WTC11 (cell line): Measurements from ENCODE around the gene TH. TPM values are rescaled to one million over a fixed set of nuclear protein-coding genes. Genes with fewer than 3 reads are reported as not detected.
A peak's percentile ranks its signal among the peaks of the same experiment; 100 is the strongest.

Experiments
- ATAC-seq: fragments of 200-7000 bp; cut with Tn5 transposase; 2 replicates; pipeline ENCODE4 v1.10.0; 2021; ENCODE audit warnings: mild to moderate bottlenecking, moderate library complexity
- CTCF ChIA-PET: fragments of 300-600 bp; sonication (Branson Sonifier 250); formaldehyde crosslinking; loops from one replicate; lab custom pipeline; 2021; ENCODE audit warnings: antibody characterized with exemption; lab: Charles Lee
- POLR2A ChIA-PET: fragments of 350-600 bp; sonication (Branson Sonifier 250); formaldehyde crosslinking; loops from one replicate; lab custom pipeline; 2021; ENCODE audit warnings: antibody characterized with exemption; lab: Charles Lee
- DNase-seq: peaks from one replicate; pipeline ENCODE4 v3.0.0; 2021; ENCODE audit warnings: low spot score
- H3K27ac Mint-ChIP-seq: 2 replicates; pipeline ENCODE4 v1.8.0; 2021; ENCODE audit warnings: mixed read lengths
- H3K27me3 Mint-ChIP-seq: 2 replicates; pipeline ENCODE4 v1.8.0; 2021; ENCODE audit warnings: low read depth, mild to moderate bottlenecking, moderate library complexity, mixed read lengths
- H3K36me3 Mint-ChIP-seq: 2 replicates; pipeline ENCODE4 v1.8.0; 2021; ENCODE audit warnings: mixed read lengths
- H3K4me1 Mint-ChIP-seq: 2 replicates; pipeline ENCODE4 v1.8.0; 2022; ENCODE audit warnings: mixed read lengths
- H3K4me3 Mint-ChIP-seq: 2 replicates; pipeline ENCODE4 v1.8.0; 2021; ENCODE audit warnings: mild to moderate bottlenecking, moderate library complexity, mixed read lengths
- H3K9me3 Mint-ChIP-seq: 2 replicates; pipeline ENCODE4 v1.8.0; 2021; ENCODE audit warnings: mixed read lengths
- ARID4B ChIP-seq: sonication (generic); formaldehyde crosslinking; IDR thresholded peaks from 2 replicates; pipeline ENCODE4 v1.8.0; 2023; ENCODE audit warnings: missing genetic modification reagents, mild to moderate bottlenecking, borderline replicate concordance
- ATF1 ChIP-seq: sonication (generic); formaldehyde crosslinking; IDR thresholded peaks from 2 replicates; pipeline ENCODE4 v1.8.1; 2023; ENCODE audit warnings: mild to moderate bottlenecking, moderate library complexity, missing genetic modification reagents
- E2F1 ChIP-seq: sonication (generic); formaldehyde crosslinking; IDR thresholded peaks from 2 replicates; pipeline ENCODE4 v1.8.0; 2022; ENCODE audit warnings: mild to moderate bottlenecking, missing genetic modification reagents
- E2F4 ChIP-seq: sonication (generic); formaldehyde crosslinking; IDR thresholded peaks from 2 replicates; pipeline ENCODE4 v1.8.1; 2022; ENCODE audit warnings: low read depth, mild to moderate bottlenecking, moderate library complexity, missing genetic modification reagents, borderline replicate concordance
- E2F5 ChIP-seq: sonication (generic); formaldehyde crosslinking; IDR thresholded peaks from 2 replicates; pipeline ENCODE4 v1.8.1; 2022; ENCODE audit warnings: mild to moderate bottlenecking, moderate library complexity, missing genetic modification reagents
- ESRRA ChIP-seq: sonication (generic); formaldehyde crosslinking; IDR thresholded peaks from 2 replicates; pipeline ENCODE4 v1.8.1; 2022; ENCODE audit warnings: mild to moderate bottlenecking, missing genetic modification reagents, borderline replicate concordance
- ETV6 ChIP-seq: sonication (generic); formaldehyde crosslinking; IDR thresholded peaks from 2 replicates; pipeline ENCODE4 v1.8.1; 2022; ENCODE audit warnings: mild to moderate bottlenecking, missing genetic modification reagents
- FOXP1 ChIP-seq: sonication (generic); formaldehyde crosslinking; IDR thresholded peaks from 2 replicates; pipeline ENCODE4 v1.8.0; 2022; ENCODE audit warnings: missing genetic modification reagents, mild to moderate bottlenecking, moderate library complexity, borderline replicate concordance
- MAX ChIP-seq: sonication (generic); formaldehyde crosslinking; IDR thresholded peaks from 2 replicates; pipeline ENCODE4 v1.8.0; 2022; ENCODE audit warnings: mild to moderate bottlenecking, missing genetic modification reagents
- MYBL2 ChIP-seq: sonication (generic); formaldehyde crosslinking; IDR thresholded peaks from 2 replicates; pipeline ENCODE4 v1.8.1; 2023; ENCODE audit warnings: mild to moderate bottlenecking, moderate library complexity, missing genetic modification reagents
- NR1H2 ChIP-seq: sonication (generic); formaldehyde crosslinking; IDR thresholded peaks from 2 replicates; pipeline ENCODE4 v1.9.0; 2021; ENCODE audit warnings: mild to moderate bottlenecking, moderate library complexity, missing genetic modification reagents
- PREB ChIP-seq: sonication (generic); formaldehyde crosslinking; IDR thresholded peaks from 2 replicates; pipeline ENCODE4 v1.8.1; 2022; ENCODE audit warnings: mild to moderate bottlenecking, missing genetic modification reagents, moderate library complexity, borderline replicate concordance
- ZNF263 ChIP-seq: sonication (generic); formaldehyde crosslinking; IDR thresholded peaks from 2 replicates; pipeline ENCODE4 v1.8.1; 2022; ENCODE audit warnings: low read depth, mild to moderate bottlenecking, moderate library complexity, missing genetic modification reagents
- ZNF425 ChIP-seq: fragments of 250-450 bp; sonication (Bioruptor Pico); conservative IDR thresholded peaks from 2 replicates; pipeline ENCODE4 v1.9.0; 2021; ENCODE audit warnings: mild to moderate bottlenecking
- ZNF512 ChIP-seq: sonication (generic); formaldehyde crosslinking; IDR thresholded peaks from 2 replicates; pipeline ENCODE4 v1.8.1; 2022; ENCODE audit warnings: missing genetic modification reagents, borderline replicate concordance
- total RNA-seq: library from RNA; stranded (reverse); gene quantifications from 3 replicates; pipeline ENCODE4 v1.2.3, GENCODE V29; 2021

TH gene
- total RNA-seq, 1 experiment from 2014 or later: not detected

GRCh38 chr11:2167141-2168045, 4.2 kb downstream of the TH start:
- TF ChIP-seq ESRRA (no peak), ATF1 (CRISPR knock-in tag) (no peak), E2F4 (CRISPR knock-in tag) (no peak), MYBL2 (CRISPR knock-in tag) (no peak), NR1H2 (no peak), ZNF425 (CRISPR knock-in tag) (no peak), ARID4B (CRISPR knock-in tag) (no peak), ZNF512 (no peak), PREB (CRISPR knock-in tag) (no peak)
- DNase-seq (no peak), ATAC-seq (no peak)
- no peaks in the 10 kb centered on the region for H3K27me3 Mint-ChIP-seq
- H3K4me3 Mint-ChIP-seq: no peak overlapping the region
- H3K27ac Mint-ChIP-seq: no peak overlapping the region
- H3K36me3 Mint-ChIP-seq: no peaks in the 10 kb centered on the region
- ChIA-PET CTCF (interaction anchor here (0.9 to 3.9 kb wide), 11 partner anchors 9 to 364 kb away, joined by 3 to 37 read pairs (median 7); no protein-coding TSS in a partner anchor), POLR2A (interaction anchor here (0.6 kb wide), 1 partner anchor 14 kb away, joined by 3 read pairs; no protein-coding TSS in a partner anchor)
- H3K9me3 Mint-ChIP-seq: no peaks in the 10 kb centered on the region
- no peaks in the 10 kb centered on the region for H3K4me1 Mint-ChIP-seq

- no peak overlapping the region for H3K27ac Mint-ChIP-seq
- no peaks in the 10 kb centered on the region for H3K27me3 Mint-ChIP-seq
- H3K4me3 Mint-ChIP-seq: no peak overlapping the region
- POLR2A ChIA-PET: no interaction called here
- DNase-seq (peak; percentile 75), ATAC-seq (peak; percentile 76)
- CTCF ChIA-PET: interaction anchor here (0.9 to 3.9 kb wide), 21 partner anchors 8 to 514 kb away, joined by 3 to 37 read pairs (median 5); no protein-coding TSS in a partner anchor
- H3K9me3 Mint-ChIP-seq: no peaks in the 10 kb centered on the region
- H3K36me3 Mint-ChIP-seq: no peaks in the 10 kb centered on the region
- H3K4me1 Mint-ChIP-seq: no peaks in the 10 kb centered on the region
- TF ChIP-seq FOXP1 (CRISPR knock-in tag): peak; percentile 75
- peak; percentile 95 for TF ChIP-seq MAX
- 0 out of 2 replicates have a peak, but pooled peaks have one; percentile 38 for TF ChIP-seq E2F5
- TF ChIP-seq ZNF263 (CRISPR knock-in tag): 0 out of 2 replicates have a peak, but pooled peaks have one; percentile 8
- TF ChIP-seq E2F1 (CRISPR knock-in tag): peak; percentile 66; the same call in 1 of the 2 replicates
- TF ChIP-seq ETV6 (CRISPR knock-in tag): peak; percentile 12; the same call in 1 of the 2 replicates
Observed at GRCh38 chr11:2166091-2166851, 5.3 kb downstream of the TH start.
